Prostate gland (tissue), 2 donors: ENCODE measurements around the gene ADCY7. TPM values are rescaled to one million over a fixed set of nuclear protein-coding genes. Genes with fewer than 3 reads are reported as not detected.

Experiments used
- DNase-seq: peaks from one replicate; pipeline ENCODE4 v3.0.0-alpha.2; 2019; ENCODE audit warnings: low spot score
- H3K27ac ChIP-seq, 2 donors: fragments of 200-600 bp; sonication (generic); 2 replicates each; pipeline ENCODE4 v1.5.1; 2017 to 2019
- H3K27me3 ChIP-seq: fragments of 200-600 bp; sonication (generic); replicated peaks from 2 replicates; pipeline ENCODE4 v1.5.1; 2019; ENCODE audit not compliant: insufficient read depth
- H3K36me3 ChIP-seq, 2 donors: fragments of 200-600 bp; sonication (generic); 1 replicate in 1 of 2; 2 replicates in 1 of 2; pipeline versions ENCODE4 v1.5.1 to v1.8.1; 2017 to 2019
- H3K4me1 ChIP-seq: fragments of 200-600 bp; sonication (generic); replicated peaks from 2 replicates; pipeline ENCODE4 v1.5.1; 2019
- H3K4me3 ChIP-seq, 2 donors: fragments of 200-600 bp; sonication (generic); 2 replicates each; pipeline ENCODE4 v1.5.1; 2017 to 2019
- H3K9me3 ChIP-seq: fragments of 200-600 bp; sonication (generic); 2 replicates; pipeline ENCODE4 v1.5.1; 2017
- CTCF ChIP-seq, 4 experiments: fragments of 200-600 bp in 2 of 4; fragments of 450-650 bp in 2 of 4; sonication (generic) in 2 of 4; IDR thresholded peaks; 1 replicate in 3 of 4; 2 replicates in 1 of 4; pipeline ENCODE4 v1.5.1; 2016 to 2019; ENCODE audit warnings: antibody characterized with exemption in 4 of 4, mild to moderate bottlenecking in 2 of 4, moderate library complexity in 2 of 4
- POLR2A ChIP-seq: fragments of 450-650 bp; IDR thresholded peaks from one replicate; pipeline ENCODE4 v1.6.1; 2016; ENCODE audit warnings: antibody characterized with exemption, mild to moderate bottlenecking
- POLR2AphosphoS5 ChIP-seq: sonication (generic); formaldehyde crosslinking; IDR thresholded peaks from one replicate; pipeline ENCODE4 v1.6.1; 2017; ENCODE audit warnings: antibody characterized with exemption
- WGBS: methylation state at CpG from one replicate; pipeline ENCODE4 v1.1.5; 2018; 5-methylcytosine and 5-hydroxymethylcytosine counted together
- intact Hi-C: fragments of 100-400 bp; cut with DNase I; formaldehyde crosslinking; loops from one replicate; pipeline ENCODE4 v1.14.2; 2022
- total RNA-seq, 2 donors: library from RNA; depleted of rRNA; stranded (reverse); fragments of >200 nt; gene quantifications; one replicate each; pipeline ENCODE4 v1.1.0, GENCODE V29; 2016

Gene ADCY7
- total RNA-seq, 2 donors from 2014 or later = 2.0 to 10.9 TPM

GRCh38 chr16:50279504-50279865, 13.1 kb downstream of the ADCY7 start:
- intact Hi-C loops = no loop called here
- no peak overlapping the region for H3K27ac ChIP-seq
- H3K36me3 ChIP-seq = no peaks in the 10 kb centered on the region
- no peaks in the 10 kb centered on the region for H3K4me1 ChIP-seq
- 97% methylated on average over 2 of the region's 2 CpGs for WGBS
- no peak overlapping the region for H3K4me3 ChIP-seq
- no peaks in the 10 kb centered on the region for H3K27me3 ChIP-seq
- no peak for TF ChIP-seq POLR2AphosphoS5
- TF ChIP-seq POLR2A = no peak
- TF ChIP-seq CTCF (IDR thresholded peaks at IDR 0.05) = no peak
- DNase-seq = no peak
- no peaks in the 10 kb centered on the region for H3K9me3 ChIP-seq

GRCh38 chr16:50280932-50281331, 14.6 kb downstream of the ADCY7 start:
- DNase-seq = no peak
- no peaks in the 10 kb centered on the region for H3K27me3 ChIP-seq
- no peak overlapping the region for H3K27ac ChIP-seq
- WGBS = 98% methylated on average over 5 of the region's 5 CpGs
- no peaks in the 10 kb centered on the region for H3K4me1 ChIP-seq
- H3K9me3 ChIP-seq = no peaks in the 10 kb centered on the region
- H3K36me3 ChIP-seq = no peaks in the 10 kb centered on the region
- no peak for TF ChIP-seq POLR2A
- TF ChIP-seq POLR2AphosphoS5 = no peak
- TF ChIP-seq CTCF (IDR thresholded peaks at IDR 0.05) = no peak
- intact Hi-C loops = no loop called here
- no peak overlapping the region for H3K4me3 ChIP-seq

GRCh38 chr16:50281391-50282009, 15.1 kb downstream of the ADCY7 start:
- H3K4me3 ChIP-seq = no peak overlapping the region
- WGBS = 75% methylated on average over 21 of the region's 21 CpGs
- no peak overlapping the region for H3K27ac ChIP-seq
- TF ChIP-seq POLR2AphosphoS5 (no peak), POLR2A (no peak), CTCF (IDR thresholded peaks at IDR 0.05) (no peak)
- DNase-seq = no peak
- H3K4me1 ChIP-seq = no peaks in the 10 kb centered on the region
- no peaks in the 10 kb centered on the region for H3K9me3 ChIP-seq
- no peaks in the 10 kb centered on the region for H3K27me3 ChIP-seq
- intact Hi-C loops = no loop called here
- H3K36me3 ChIP-seq = no peaks in the 10 kb centered on the region

GRCh38 chr16:50282010-50282538, 15.7 kb downstream of the ADCY7 start:
- TF ChIP-seq CTCF (IDR thresholded peaks at IDR 0.05) (no peak), POLR2AphosphoS5 (no peak)
- no peak overlapping the region for H3K27ac ChIP-seq
- no peaks in the 10 kb centered on the region for H3K9me3 ChIP-seq
- no peak overlapping the region for H3K4me3 ChIP-seq
- no peaks in the 10 kb centered on the region for H3K27me3 ChIP-seq
- DNase-seq = peak; percentile 25
- WGBS = 64% methylated on average over 7 of the region's 7 CpGs
- intact Hi-C loops = no loop called here
- H3K36me3 ChIP-seq = no peaks in the 10 kb centered on the region
- no peaks in the 10 kb centered on the region for H3K4me1 ChIP-seq

GRCh38 chr16:50282955-50283631, 16.7 kb downstream of the ADCY7 start:
- H3K4me3 ChIP-seq = no peak overlapping the region
- H3K4me1 ChIP-seq = no peaks in the 10 kb centered on the region
- H3K27ac ChIP-seq = no peak overlapping the region
- 90% methylated on average over 9 of the region's 9 CpGs for WGBS
- no peaks in the 10 kb centered on the region for H3K9me3 ChIP-seq
- intact Hi-C loops = no loop called here
- no peak for TF ChIP-seq POLR2AphosphoS5
- TF ChIP-seq CTCF (IDR thresholded peaks at IDR 0.05) = no peak
- TF ChIP-seq POLR2A = no peak
- H3K36me3 ChIP-seq = no peaks in the 10 kb centered on the region
- H3K27me3 ChIP-seq = no peaks in the 10 kb centered on the region
- no peak for DNase-seq
